ENCODE measurements around the gene KCTD11. TPM values are rescaled to one million over a fixed set of nuclear protein-coding genes. Genes with fewer than 3 reads are reported as not detected.

KCTD11 gene
- total RNA-seq, 2 donors from 2014 or later, result 6.7 to 13.0 TPM

GRCh38 chr17:7403727-7403976 is 51.7 kb downstream of the KCTD11 start:
- no peak for DNase-seq (ENCODE audit: low spot score)
- Mint-ChIP-seq H3K9me3 (no peaks in the 10 kb centered on the region), H3K27me3 (peaks cover 8 to 10% of the 10 kb centered on the region in 2 donors), H3K4me3 (peak overlapping the region; percentile 87), H3K4me1 (ENCODE audit: low read depth in 2 of 2) (peaks cover 13 to 21% of the 10 kb centered on the region in 2 donors), H3K27ac (peak overlapping the region; percentile 79 to 93), H3K36me3 (no peaks in the 10 kb centered on the region)
- no peak for ATAC-seq

- H3K27me3 Mint-ChIP-seq, result peaks cover 8 to 12% of the 10 kb centered on the region in 2 donors
- H3K9me3 Mint-ChIP-seq, result no peaks in the 10 kb centered on the region
- peaks cover 13 to 21% of the 10 kb centered on the region in 2 donors for H3K4me1 Mint-ChIP-seq (ENCODE audit: low read depth in 2 of 2)
- peak; percentile 95 for ATAC-seq
- no peaks in the 10 kb centered on the region for H3K36me3 Mint-ChIP-seq
- H3K4me3 Mint-ChIP-seq, result peak within 1 kb of the TSS; percentile 87
- peak within 1 kb of the TSS; percentile 79 to 93 for H3K27ac Mint-ChIP-seq
- peak; percentile 98 for DNase-seq (ENCODE audit: low spot score)
Observed at GRCh38 chr17:7403977-7404736, 52.2 kb downstream of the KCTD11 start, which contains the start of gene TMEM256. TMEM256 (minus strand) TSS chr17:7404097; CDS start chr17:7404084, 13 bp downstream.

Other genes starting within 250 kb of the KCTD11 start
- gene ASGR2, start 237.3 kb upstream of the KCTD11 start, total RNA-seq, result under 1 TPM in 1 of 2 donors, not detected in 1; 0.33 TPM
- under 1 TPM in 1 of 2 donors, not detected in 1; 0.95 TPM for gene ASGR1, start 172.8 kb upstream of the KCTD11 start, total RNA-seq
- gene DLG4, start 132.3 kb upstream of the KCTD11 start, total RNA-seq, result 1 to 10 TPM; 3.3 to 8.3 TPM
- 100 to 1,000 TPM; 651 to 710 TPM for gene ACADVL, start 132.2 kb upstream of the KCTD11 start, total RNA-seq
- gene DVL2, start 117.6 kb upstream of the KCTD11 start, total RNA-seq, result 10 to 100 TPM; 35.1 to 61.6 TPM
- 10 to 100 TPM; 40.1 to 55.2 TPM for gene PHF23, start 112.7 kb upstream of the KCTD11 start, total RNA-seq
- 100 to 1,000 TPM; 197 to 277 TPM for gene GABARAP, start 109.7 kb upstream of the KCTD11 start, total RNA-seq
- 100 to 1,000 TPM; 145 to 165 TPM for gene CTDNEP1, start 100.4 kb upstream of the KCTD11 start, total RNA-seq
- gene ELP5, start 99.9 kb upstream of the KCTD11 start, total RNA-seq, result 10 to 100 TPM; 43.5 to 70.5 TPM
- gene CLDN7, start 89.7 kb upstream of the KCTD11 start, total RNA-seq, result 1 to 10 TPM in 1 of 2 donors, under 1 TPM in 1; 0.73 to 1.1 TPM
- gene SLC2A4, start 70.4 kb upstream of the KCTD11 start, total RNA-seq, result under 1 TPM in 1 of 2 donors, not detected in 1; 0.50 TPM
- gene YBX2, start 57.5 kb upstream of the KCTD11 start, total RNA-seq, result not detected
- 1,000 to 10,000 TPM in 1 of 2 donors, 100 to 1,000 TPM in 1; 953 to 1,345 TPM for gene EIF5A, start 44.5 kb upstream of the KCTD11 start, total RNA-seq
- 10 to 100 TPM; 58.1 to 87.0 TPM for gene GPS2, start 36.8 kb upstream of the KCTD11 start, total RNA-seq
- gene NEURL4, start 22.8 kb upstream of the KCTD11 start, total RNA-seq, result 10 to 100 TPM; 37.6 to 76.7 TPM
- gene ACAP1, start 15.6 kb upstream of the KCTD11 start, total RNA-seq, result 100 to 1,000 TPM; 240 to 419 TPM
- not detected for gene TMEM95, start 3.0 kb downstream of the KCTD11 start, total RNA-seq
- gene TNK1, start 28.9 kb downstream of the KCTD11 start, total RNA-seq, result under 1 TPM in 1 of 2 donors, not detected in 1; 0.36 TPM
- 10 to 100 TPM; 32.2 to 48.4 TPM for gene PLSCR3, start 42.4 kb downstream of the KCTD11 start, total RNA-seq
- 10 to 100 TPM; 40.1 to 51.1 TPM for gene TMEM256, start 51.9 kb downstream of the KCTD11 start, total RNA-seq
- gene NLGN2, start 55.7 kb downstream of the KCTD11 start, total RNA-seq, result 1 to 10 TPM; 2.3 to 7.7 TPM
- gene SPEM1, start 68.2 kb downstream of the KCTD11 start, total RNA-seq, result not detected
- gene SPEM2, start 73.5 kb downstream of the KCTD11 start, total RNA-seq, result not detected
- gene SPEM3, start 76.7 kb downstream of the KCTD11 start, total RNA-seq, result not detected
- gene TMEM102, start 83.3 kb downstream of the KCTD11 start, total RNA-seq, result 10 to 100 TPM; 11.2 to 14.2 TPM
- gene FGF11, start 87.3 kb downstream of the KCTD11 start, total RNA-seq, result 1 to 10 TPM; 1.9 to 4.5 TPM
- 10 to 100 TPM; 10.4 to 13.7 TPM for gene CHRNB1, start 92.9 kb downstream of the KCTD11 start, total RNA-seq
- gene ZBTB4, start 127.5 kb downstream of the KCTD11 start, total RNA-seq, result 10 to 100 TPM; 19.7 to 26.1 TPM
- not detected for gene SLC35G6, start 129.3 kb downstream of the KCTD11 start, total RNA-seq
- gene POLR2A, start 132.2 kb downstream of the KCTD11 start, total RNA-seq, result 100 to 1,000 TPM; 212 to 283 TPM
- 10 to 100 TPM; 54.9 to 69.3 TPM for gene TNFSF12, start 196.9 kb downstream of the KCTD11 start, total RNA-seq
- gene TNFSF13, start 206.6 kb downstream of the KCTD11 start, total RNA-seq, result 1 to 10 TPM; 3.1 to 6.8 TPM
- 10 to 100 TPM; 56.2 to 90.1 TPM for gene SENP3, start 209.8 kb downstream of the KCTD11 start, total RNA-seq
- 10 to 100 TPM; 20.8 to 51.1 TPM for gene CD68, start 227.5 kb downstream of the KCTD11 start, total RNA-seq
- gene MPDU1, start 231.7 kb downstream of the KCTD11 start, total RNA-seq, result 10 to 100 TPM; 82.7 to 95.5 TPM
- gene SOX15, start 237.9 kb downstream of the KCTD11 start, total RNA-seq, result under 1 TPM in 1 of 2 donors, not detected in 1; 0.26 TPM

Measured in natural killer cell treated with Interleukin-12 subunit alpha and Interleukin-12 subunit beta and Interleukin-15 and Interleukin-18, amount 100 ng/mL, for 72 hours (primary cell).